BE2C (cell line): ENCODE data around the gene UBAP1L.

Source experiments
- DNase-seq: peaks from one replicate; pipeline ENCODE4 v3.0.0-alpha.2; 2020
- H3K27me3 ChIP-seq: fragments of 250-450 bp; sonication (Bioruptor Pico); 2 replicates; pipeline ENCODE4 v1.5.1; 2020; ENCODE audit warnings: mild to moderate bottlenecking
- H3K36me3 ChIP-seq: fragments of 250-450 bp; sonication (Bioruptor Pico); 2 replicates; pipeline ENCODE4 v1.5.1; 2020; ENCODE audit warnings: mild to moderate bottlenecking
- H3K4me1 ChIP-seq: fragments of 250-450 bp; sonication (Bioruptor Pico); 2 replicates; pipeline ENCODE4 v1.5.1; 2020
- H3K4me3 ChIP-seq: 2 replicates; pipeline ENCODE4 v1.5.1; 2011; ENCODE audit warnings: low read depth, low read length
- H3K9me3 ChIP-seq: fragments of 250-450 bp; sonication (Bioruptor Pico); 2 replicates; pipeline ENCODE4 v1.5.1; 2020
- TF ChIP-seq, protein P1 (sequence below): IDR thresholded peaks from 2 replicates; pipeline ENCODE4 v1.5.1; 2012; ENCODE audit warnings: mild to moderate bottlenecking, low read depth, low read length

The UBAP1L gene

GRCh38 chr15:65092911-65093792 lies 21.8 kb downstream of the UBAP1L start:
- Histone ChIP-seq H3K27me3 (no peaks in the 10 kb centered on the region), H3K4me3 (no peak overlapping the region), H3K36me3 (no peaks in the 10 kb centered on the region), H3K4me1 (0 out of 2 replicates have a peak, but pooled peaks cover 3% of the 10 kb centered on the region), H3K9me3 (no peaks in the 10 kb centered on the region)
- DNase-seq: no peak
- TF ChIP-seq, protein P1, sequence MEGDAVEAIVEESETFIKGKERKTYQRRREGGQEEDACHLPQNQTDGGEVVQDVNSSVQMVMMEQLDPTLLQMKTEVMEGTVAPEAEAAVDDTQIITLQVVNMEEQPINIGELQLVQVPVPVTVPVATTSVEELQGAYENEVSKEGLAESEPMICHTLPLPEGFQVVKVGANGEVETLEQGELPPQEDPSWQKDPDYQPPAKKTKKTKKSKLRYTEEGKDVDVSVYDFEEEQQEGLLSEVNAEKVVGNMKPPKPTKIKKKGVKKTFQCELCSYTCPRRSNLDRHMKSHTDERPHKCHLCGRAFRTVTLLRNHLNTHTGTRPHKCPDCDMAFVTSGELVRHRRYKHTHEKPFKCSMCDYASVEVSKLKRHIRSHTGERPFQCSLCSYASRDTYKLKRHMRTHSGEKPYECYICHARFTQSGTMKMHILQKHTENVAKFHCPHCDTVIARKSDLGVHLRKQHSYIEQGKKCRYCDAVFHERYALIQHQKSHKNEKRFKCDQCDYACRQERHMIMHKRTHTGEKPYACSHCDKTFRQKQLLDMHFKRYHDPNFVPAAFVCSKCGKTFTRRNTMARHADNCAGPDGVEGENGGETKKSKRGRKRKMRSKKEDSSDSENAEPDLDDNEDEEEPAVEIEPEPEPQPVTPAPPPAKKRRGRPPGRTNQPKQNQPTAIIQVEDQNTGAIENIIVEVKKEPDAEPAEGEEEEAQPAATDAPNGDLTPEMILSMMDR: no peak

GRCh38 chr15:65091946-65092770 lies 22.8 kb downstream of the UBAP1L start:
- no peak for DNase-seq
- Histone ChIP-seq H3K27me3 (no peaks in the 10 kb centered on the region), H3K36me3 (no peaks in the 10 kb centered on the region), H3K9me3 (no peaks in the 10 kb centered on the region), H3K4me3 (no peak overlapping the region), H3K4me1 (0 out of 2 replicates have a peak, but pooled peaks cover 3% of the 10 kb centered on the region)
- TF ChIP-seq, protein P1: no peak

GRCh38 chr15:65089206-65089824 lies 25.7 kb downstream of the UBAP1L start:
- H3K27me3 ChIP-seq: no peaks in the 10 kb centered on the region
- H3K4me3 ChIP-seq: no peak overlapping the region
- no peak for DNase-seq
- no peaks in the 10 kb centered on the region for H3K36me3 ChIP-seq
- TF ChIP-seq, protein P1: no peak
- 0 out of 2 replicates have a peak, but pooled peaks cover under 1% of the 10 kb centered on the region for H3K4me1 ChIP-seq
- no peaks in the 10 kb centered on the region for H3K9me3 ChIP-seq

GRCh38 chr15:65088643-65089021 lies 26.4 kb downstream of the UBAP1L start:
- no peak for DNase-seq
- no peaks in the 10 kb centered on the region for H3K4me1 ChIP-seq

GRCh38 chr15:65087873-65088642 lies 26.9 kb downstream of the UBAP1L start:
- Histone ChIP-seq H3K9me3 (no peaks in the 10 kb centered on the region), H3K36me3 (no peaks in the 10 kb centered on the region), H3K4me3 (no peak overlapping the region), H3K4me1 (no peaks in the 10 kb centered on the region), H3K27me3 (no peaks in the 10 kb centered on the region)
- TF ChIP-seq, protein P1: no peak
- DNase-seq: no peak

More at GRCh38 chr15:65088643-65089021, 26.4 kb downstream of the UBAP1L start:
- no peaks in the 10 kb centered on the region for H3K36me3 ChIP-seq
- no peaks in the 10 kb centered on the region for H3K27me3 ChIP-seq
- no peak overlapping the region for H3K4me3 ChIP-seq
- no peaks in the 10 kb centered on the region for H3K9me3 ChIP-seq
- TF ChIP-seq, protein P1: no peak
